GM21367 (cell line): ENCODE measurements around the gene ARRDC5.
"Not testable (repeated sequence)": the region's sequence is repeated elsewhere in the genome, so short reads cannot be mapped to it uniquely, and the experiment has no call there.

Experiments
- ATAC-seq: cut with Tn5 transposase; IDR thresholded peaks from one replicate; pipeline ENCODE4 v1.9.1; 2021; ENCODE audit not compliant: unreplicated experiment

ARRDC5 gene

DNA sequence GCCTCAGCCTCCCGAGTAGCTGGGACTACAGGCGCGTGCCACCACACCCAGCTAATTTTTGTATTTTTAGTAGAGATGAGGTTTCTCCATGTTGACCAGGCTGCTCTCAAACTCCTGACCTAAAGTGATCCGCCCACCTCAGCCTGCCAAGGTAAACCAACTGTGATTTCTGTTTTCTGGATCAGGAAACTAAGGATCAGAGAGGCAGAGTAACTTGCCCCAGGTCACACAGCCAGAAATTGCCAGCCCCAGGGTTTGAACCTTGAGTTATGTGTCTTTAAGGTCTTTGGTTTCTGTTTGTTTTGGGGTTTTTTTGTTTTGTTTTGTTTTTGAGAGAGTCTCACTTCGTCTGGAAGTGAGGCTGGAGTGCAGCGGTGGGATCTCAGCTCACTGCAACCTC lies 31.0 kb downstream of the ARRDC5 start:
- ATAC-seq = no peak

DNA sequence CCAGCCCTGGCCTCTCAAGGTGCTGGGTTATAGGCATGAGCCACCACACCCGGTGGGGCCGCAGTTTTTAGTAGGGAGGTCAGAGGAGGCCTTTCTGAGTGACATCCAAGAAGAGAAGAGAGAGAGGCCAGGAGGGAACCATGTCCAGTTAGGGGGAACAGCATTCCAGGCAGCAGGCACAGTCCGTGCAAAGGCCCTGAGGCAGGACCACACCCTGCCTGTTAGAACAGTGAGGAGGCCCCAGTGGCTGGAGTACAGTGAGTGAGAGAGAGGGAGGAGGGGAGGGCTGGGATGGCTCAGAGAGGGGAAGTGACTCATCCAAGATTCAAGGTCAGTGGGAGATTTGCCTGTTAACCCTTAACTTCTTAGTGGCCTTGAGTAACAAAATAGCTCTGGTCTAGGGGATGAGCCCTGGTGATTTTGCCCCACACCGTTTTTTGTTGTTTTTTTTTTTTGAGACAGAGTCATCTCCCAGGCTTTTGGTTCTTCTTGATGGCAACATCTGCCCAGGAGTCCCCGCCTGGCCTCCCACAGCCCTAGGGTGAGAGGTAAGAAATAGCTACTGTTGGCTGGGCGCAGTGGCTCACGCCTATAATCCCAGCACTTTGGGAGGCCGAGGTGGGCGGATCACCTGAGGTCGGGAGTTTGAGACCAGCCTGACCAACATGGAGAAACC lies 32.5 kb downstream of the ARRDC5 start:
- ATAC-seq = no peak

DNA sequence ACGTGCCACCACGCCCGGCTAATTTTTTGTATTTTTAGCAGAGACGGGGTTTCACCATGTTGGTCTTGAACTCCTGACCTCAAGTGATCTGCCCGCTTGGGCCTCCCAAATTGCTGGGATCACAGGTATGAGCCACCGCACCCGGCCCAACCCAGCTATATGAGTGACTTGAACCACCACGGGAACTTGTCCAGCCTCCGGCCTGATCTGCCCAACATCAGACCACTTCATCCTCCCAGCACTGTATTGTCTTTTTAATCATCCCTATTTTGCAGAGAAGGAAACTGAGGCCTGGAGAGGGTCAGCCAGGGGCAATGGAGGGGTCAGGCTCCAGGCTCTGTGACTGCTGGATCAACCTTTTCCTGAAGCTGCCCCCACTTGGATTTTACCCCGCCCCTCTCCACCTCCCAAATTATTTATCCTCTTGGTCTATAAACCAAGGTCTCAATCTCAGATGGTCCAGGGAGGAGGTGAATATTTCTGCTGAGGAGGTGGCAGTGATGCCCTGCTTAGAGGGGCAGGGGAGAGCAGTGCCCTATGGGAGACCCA lies 34.3 kb downstream of the ARRDC5 start:
- no peak for ATAC-seq

DNA sequence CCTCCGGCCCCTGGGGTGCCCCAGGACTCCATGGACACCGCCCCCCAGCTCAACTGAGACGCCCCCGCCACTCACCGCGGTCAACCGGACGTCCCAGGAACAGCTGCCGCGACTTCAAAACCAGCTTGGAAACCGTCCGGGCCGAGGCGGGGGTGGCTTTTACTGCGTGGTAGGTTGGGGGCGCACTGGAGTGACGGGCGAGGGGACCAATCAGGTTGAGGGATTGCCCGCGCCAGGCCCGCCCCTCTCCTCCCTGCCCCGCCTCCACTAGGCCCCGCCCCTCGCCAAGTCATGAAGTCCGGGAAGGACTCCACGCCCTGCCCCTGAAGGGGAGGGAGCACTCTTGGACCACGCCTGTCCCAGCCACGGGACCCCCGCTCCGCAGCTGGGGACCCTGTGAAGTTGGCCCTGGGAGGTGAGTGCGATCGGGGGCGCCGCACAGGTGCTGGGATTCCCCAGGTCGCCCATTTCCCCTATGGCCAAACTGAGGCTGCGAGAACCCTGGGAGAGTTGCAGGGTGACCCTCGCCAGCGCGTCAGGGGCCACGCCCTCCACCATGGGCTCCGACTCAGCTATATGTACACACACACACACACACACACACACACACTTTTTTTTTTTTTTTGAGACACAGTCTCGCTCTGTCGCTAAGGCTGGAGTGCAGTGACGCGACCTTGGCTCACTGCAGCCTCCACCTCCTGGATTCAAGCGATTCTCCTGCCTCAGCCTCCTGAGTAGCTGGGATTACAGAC lies 35.0 kb downstream of the ARRDC5 start, which contains the start of gene PLIN3:
PLIN3 (minus strand) TSS at position 134 of the 752 bp plus-strand sequence. CDS start 6,273 bp downstream, outside the sequence.
- ATAC-seq = no peak

DNA sequence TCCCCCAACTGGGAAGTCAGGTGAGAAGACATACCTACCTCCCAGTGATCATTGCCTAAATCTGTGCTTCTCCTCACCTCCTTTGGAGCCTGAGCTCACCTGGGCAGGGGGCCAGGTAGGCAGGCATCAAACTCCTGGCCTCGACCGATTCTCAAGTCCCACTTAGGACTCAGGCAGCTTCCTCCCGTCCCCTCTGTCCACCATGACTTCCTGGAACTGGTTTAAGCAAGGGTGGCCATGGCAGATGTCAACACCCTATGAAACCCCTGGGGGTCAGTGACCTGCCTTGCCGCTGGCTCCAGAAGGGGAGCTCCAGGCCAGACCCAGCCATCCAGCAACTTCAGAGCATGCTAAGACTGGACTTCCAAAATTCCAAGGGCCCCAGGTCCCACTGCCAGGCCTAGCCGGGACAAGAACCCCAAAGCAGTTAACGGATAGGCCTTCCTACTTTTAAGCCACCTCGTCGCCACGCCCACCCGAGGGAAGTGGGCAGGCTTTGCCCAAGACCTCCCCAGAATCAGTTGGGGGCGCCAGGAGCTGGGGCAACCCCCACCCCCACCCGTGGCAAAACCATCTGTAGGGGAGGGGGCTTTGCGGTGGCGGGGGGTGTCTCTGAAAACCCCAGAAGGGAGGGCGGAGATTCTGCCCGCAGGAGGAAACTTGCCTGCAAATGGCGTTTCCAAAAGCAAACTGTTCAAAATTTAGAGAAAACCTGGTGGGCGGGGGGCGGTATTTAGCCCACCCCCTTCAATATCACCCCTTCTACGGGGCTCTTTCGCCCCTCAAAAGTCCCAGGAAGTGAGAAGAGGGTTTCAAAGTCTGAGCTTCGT lies 35.9 kb downstream of the ARRDC5 start:
- ATAC-seq = no peak

DNA sequence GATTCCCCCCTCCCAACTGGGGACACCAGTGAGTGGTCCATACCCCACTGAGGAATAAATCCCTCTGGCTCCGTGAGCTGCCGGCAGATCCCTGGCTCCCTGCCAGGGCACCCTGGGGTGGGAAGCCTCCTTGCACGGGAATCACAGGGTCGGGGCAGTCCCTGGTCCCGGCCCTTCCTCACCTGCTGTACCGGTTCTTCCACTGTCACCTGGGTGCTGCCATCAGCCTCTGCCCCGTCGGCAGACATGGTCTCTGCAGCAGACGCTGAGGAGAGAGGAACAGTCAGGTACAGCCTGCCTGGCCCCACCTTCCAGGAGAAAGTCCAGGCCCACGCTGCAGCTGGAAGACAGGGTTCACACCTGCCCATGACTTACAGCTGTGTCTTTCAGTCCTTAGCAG lies 41.5 kb downstream of the ARRDC5 start:
- ATAC-seq = no peak

DNA sequence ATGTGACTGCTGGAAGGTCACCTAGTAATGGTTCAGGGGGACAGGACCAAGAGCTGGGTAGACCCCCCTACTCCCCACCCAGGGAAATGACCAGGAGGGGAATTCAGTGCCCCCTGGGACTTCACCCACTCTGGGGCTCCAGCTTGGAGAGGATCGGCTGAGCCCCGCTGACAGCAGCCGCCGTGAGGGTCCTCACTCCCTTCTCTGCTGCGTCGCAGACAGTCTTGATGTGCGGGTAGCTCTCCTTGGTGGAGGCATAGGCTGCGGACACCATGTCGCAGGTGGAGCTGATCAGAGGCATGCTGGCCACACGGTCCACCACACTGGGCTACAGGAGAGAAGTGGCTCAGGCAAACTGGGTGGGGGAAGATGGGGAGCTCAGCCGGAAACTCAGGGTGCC lies 43.0 kb downstream of the ARRDC5 start:
- no peak for ATAC-seq

DNA sequence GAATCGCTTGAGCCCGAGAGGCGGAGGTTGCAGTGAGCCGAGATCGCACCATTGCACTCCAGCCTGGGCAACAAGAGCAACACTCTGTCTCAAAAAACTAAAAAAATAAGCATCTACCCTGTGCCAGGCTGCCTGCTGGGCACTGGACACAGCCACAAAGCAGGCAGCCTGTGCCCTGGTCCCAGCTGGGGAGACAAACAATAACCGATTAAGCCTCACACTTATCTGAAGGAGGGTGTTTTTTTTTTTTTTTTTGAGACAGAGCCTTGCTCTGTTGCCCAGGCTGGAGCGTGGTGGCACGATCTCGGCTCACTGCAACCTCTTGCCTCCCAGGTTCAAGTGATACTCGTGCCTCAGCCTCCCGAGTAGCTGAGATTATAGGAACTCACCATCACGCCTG lies 46.2 kb downstream of the ARRDC5 start:
- not testable (repeated sequence) for ATAC-seq

DNA sequence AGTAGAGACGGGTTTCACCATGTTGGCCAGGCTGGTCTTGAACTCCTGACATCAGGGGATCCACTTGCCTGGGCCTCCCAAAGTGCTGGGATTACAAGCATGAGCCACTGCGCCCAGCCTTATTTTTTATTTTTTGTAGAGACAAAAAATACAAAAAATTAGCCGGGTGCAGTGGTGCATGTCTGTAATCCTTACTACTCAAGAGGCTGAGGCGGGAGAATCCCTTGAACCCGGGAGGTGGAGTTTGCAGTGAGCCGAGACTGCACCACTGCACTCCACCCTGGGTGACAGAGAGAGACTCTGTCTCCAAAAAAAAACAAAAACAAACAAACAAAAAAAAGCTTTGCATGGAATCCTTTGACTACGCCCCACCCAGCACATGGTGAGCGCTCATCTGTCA lies 49.2 kb downstream of the ARRDC5 start:
- not testable (repeated sequence) for ATAC-seq

DNA sequence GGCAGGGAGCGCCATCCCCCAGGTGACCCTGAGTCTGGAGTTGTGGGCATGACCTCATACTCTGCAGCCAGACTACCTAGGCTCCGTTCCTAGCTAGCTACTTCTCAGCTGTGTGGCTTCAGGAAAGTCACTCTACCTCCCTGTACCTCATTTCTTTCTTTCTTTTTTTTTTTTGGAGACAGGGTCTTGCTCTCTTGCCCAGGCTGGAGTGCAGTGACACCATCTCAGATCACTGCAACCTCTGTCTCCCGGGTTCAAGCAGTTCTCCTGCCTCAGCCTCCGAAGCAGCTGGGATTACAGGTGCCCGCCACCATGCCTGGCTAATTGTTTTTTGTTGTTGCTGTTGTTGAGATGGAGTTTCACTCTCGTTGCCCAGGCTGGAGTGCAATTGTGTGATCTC lies 50.2 kb downstream of the ARRDC5 start:
- ATAC-seq = no peak

DNA sequence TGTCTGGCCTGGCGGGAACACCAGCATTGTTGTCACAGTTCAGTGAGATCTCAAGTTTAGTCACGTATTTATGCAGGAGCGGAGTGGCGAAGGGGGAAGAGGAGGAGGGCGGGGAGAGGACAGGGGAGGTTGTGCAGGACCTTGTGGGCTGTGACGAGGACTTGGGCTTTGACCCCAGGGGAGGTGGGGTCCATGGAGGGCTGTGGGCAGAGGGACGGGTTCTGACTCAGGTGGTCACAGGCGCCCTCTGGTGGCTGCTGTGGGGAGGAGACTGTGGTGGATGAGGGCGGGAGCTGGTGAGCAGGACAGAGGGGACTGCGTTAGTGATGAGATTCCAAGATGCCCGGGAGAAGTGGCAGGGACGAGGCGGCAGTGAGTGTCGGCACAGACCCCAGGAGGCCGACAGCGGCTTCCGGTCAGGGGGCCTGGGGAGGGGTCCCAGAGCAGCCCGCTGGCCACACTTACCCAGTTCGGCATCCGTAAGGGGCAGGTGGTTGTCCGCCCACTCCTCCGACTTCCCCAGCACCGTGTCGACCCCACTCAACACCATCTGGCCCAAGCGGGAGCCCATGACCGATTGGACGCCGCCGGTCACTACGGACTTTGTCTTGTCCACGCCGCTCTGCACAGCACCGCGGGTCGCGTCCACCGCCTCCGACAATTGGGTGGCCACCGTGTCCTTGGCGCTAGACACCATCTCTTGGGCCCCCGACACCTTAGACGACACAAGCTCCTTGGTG lies 51.0 kb downstream of the ARRDC5 start:
- no peak for ATAC-seq

DNA sequence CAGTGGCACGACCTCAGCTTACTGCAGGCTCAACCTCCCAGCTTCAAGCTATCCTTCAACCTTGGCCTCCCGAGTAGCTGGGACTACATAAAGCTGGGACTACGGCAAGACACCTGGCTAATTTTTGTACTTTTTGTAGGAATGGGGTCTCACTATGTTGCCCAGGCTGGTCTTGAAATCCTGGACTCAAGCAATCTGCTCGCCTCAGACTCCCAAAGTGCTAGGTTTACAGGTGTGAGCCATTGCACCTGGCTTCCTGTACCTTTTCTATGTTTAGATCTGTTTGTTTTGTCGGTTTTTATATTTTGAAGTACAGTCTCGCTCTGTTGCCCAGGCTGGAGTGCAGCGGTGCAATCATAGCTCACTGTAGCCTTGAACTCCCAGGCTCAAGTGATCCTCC lies 53.7 kb downstream of the ARRDC5 start:
- ATAC-seq = no peak

DNA sequence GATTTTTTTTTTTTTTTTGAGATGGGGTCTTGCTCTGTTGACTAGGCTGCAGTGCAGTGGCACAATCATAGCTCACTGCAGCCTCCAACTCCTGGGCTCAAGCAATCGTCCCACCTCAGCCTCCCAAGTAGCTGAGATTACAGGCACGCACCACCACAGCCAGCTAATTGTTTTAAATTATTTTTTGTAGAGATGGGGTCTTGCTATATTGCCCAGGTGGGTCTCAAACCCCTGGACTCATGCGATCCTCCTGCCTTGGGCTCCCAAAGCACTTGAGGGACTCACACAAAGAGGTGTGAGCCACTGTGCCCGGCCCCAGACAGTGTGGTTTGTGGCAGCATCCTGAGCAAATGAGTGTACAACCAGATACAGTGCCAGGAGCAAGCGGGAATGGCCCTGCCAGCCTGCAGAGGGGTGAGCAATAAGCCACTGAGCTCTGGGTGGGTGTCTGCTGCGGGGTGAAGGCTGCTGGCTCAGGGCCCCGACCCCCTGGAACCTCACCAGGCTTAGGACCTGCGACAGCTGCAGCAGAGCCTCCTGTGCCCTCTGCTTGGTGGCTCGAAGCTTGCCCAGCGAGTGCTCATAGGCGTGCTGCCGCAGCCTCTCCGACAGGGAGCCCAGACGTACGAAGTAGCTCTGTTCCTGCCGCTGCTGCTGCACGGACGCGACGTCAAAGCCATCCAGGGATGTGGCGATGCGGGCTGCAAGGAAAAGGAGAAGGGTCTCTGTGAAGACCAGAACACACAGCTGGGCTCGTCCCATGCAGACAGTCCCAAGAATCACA lies 55.3 kb downstream of the ARRDC5 start:
- no peak for ATAC-seq

DNA sequence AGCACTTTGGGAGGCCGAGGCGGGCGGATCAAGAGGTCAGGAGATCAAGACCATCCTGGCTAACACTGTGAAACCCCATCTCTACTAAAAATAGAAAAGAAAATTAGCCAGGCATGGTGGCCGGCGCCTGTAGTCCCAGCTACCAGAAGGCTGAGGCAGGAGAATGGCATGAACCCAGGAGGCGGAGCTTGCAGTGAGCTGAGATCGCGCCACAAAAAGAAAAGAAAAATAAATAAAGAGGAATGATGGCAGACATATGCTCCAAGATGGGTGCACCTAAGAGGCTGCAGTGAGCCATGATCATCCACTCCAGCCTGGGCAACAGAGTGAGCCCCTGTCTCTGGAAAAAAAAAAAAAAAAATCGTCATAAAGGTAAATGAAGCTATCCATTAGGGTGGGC lies 56.7 kb downstream of the ARRDC5 start:
- ATAC-seq = not testable (repeated sequence)

DNA sequence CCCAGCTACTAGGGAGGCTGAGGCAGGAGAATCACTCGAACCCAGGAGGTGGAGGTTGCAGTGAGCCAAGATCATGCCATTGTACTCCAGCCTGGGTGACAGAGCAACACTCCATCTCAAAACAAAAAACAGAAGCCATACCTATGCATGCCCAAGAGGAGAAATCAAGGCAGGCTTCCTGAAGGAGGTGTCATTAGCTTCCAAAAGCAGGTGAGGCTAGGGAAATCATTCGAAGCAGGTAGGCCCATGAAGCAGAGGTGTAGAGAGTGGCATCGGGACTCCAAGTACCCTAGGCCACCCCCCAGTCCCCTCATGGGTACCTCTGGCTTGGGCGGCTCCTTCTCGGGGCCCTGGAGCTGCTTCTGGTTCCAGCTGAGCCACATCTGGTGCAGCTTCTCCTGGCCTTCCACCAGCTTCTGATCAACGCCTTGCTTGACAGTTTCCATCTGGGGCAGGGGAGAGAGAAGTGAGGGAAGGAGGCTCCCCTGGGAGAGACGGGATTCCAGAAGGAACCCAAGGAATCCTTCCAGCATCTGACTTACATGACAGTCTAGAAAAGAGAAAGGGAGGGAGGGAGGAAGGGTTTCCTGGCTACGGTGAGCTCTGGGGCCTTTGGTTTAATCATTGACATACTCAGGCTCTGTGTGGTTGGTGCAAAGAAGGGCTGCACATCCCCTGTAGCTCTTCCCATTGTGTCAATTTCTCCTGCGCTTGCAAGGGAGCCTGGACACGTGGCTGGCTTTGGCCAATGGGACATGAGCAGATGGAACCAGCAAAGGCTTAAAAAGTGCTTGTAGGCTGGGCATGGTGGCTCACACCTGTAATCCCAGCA lies 58.1 kb downstream of the ARRDC5 start:
- ATAC-seq = no peak

DNA sequence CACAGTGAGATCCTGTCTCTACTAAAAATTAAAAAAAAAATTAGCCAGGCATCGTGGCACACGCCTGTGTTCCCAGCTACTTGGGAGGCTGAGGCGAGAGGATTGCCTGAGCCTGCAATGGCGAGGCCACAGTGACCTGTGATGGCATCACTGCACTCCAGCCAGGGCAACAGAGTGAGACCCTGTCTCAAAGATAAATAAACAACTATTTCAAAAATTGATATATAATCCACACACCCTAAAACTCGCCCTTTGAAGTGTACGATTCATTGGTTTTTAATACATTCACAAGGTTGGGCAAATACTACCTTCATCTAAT lies 59.1 kb downstream of the ARRDC5 start:
- no peak for ATAC-seq
